AG09319 (cell line): ENCODE results near the gene ADAT2.
A peak's percentile ranks its signal among the peaks of the same experiment; 100 is the strongest.

Experiments used
- DNase-seq: peaks from one replicate; pipeline ENCODE4 v3.0.0-alpha.2; 2010; ENCODE audit warnings: low read depth; ENCODE audit errors: extremely low read depth
- TF ChIP-seq, protein P1 (sequence below): IDR thresholded peaks from 2 replicates; pipeline ENCODE4 v1.5.1; 2011; ENCODE audit warnings: low read depth, mild to moderate bottlenecking, inconsistent platforms, low read length, moderate library complexity

Gene ADAT2

GRCh38 chr6:143450453-143451371 lies at the start of gene ADAT2, which contains the start of gene PEX3:
ADAT2 (minus strand) TSS chr6:143450695; CDS start chr6:143450658, 37 bp downstream.
PEX3 (plus strand) TSS chr6:143450805; CDS start chr6:143451043, 238 bp downstream.
- TF ChIP-seq, protein P1, sequence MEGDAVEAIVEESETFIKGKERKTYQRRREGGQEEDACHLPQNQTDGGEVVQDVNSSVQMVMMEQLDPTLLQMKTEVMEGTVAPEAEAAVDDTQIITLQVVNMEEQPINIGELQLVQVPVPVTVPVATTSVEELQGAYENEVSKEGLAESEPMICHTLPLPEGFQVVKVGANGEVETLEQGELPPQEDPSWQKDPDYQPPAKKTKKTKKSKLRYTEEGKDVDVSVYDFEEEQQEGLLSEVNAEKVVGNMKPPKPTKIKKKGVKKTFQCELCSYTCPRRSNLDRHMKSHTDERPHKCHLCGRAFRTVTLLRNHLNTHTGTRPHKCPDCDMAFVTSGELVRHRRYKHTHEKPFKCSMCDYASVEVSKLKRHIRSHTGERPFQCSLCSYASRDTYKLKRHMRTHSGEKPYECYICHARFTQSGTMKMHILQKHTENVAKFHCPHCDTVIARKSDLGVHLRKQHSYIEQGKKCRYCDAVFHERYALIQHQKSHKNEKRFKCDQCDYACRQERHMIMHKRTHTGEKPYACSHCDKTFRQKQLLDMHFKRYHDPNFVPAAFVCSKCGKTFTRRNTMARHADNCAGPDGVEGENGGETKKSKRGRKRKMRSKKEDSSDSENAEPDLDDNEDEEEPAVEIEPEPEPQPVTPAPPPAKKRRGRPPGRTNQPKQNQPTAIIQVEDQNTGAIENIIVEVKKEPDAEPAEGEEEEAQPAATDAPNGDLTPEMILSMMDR, result no peak
- DNase-seq, result peak; percentile 86

DNA sequence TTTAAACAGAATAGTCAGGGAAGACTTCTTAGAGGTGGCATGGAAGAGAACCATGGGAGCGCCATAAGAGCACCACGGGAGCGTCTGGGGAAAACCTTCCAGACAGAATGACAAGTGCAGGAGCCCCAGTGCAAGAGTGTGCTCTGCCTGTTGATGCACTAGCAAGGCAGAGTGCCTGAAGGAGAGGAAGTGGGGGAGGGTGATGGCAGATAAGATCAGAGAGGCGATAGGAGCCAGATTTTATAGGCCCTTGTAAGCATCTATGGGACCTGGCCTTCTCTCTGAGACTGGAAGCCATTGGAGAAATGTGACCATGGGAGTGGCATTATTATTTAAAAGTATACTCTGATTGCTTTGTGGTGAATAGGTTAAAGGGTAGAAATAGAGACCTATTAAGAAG lies 47.9 kb upstream of the ADAT2 start:
- TF ChIP-seq, protein P1, result no peak
- DNase-seq, result no peak

GRCh38 chr6:143496974-143497373 lies 46.5 kb upstream of the ADAT2 start:
- TF ChIP-seq, protein P1, result no peak
- no peak for DNase-seq

DNA sequence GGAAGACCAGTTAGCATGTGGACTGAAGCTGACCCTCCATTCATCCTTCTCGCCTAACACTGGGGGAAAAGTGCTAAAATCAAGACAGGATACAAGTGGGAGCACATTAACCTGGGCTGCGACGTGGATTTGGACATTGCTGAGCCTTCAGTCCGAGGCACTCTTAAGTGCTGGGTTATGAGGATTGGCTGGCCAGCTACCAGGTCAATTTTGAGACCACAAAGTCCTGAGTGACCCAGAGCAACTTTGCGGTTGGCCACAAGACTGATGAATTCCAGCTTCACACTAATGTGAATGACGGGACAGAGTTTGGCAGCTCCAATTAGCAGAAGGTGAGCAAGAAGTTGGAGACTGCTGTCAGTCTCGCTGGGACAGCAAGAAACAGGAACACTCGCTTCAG lies 40.3 kb upstream of the ADAT2 start:
- TF ChIP-seq, protein P1, result no peak
- DNase-seq, result no peak

DNA sequence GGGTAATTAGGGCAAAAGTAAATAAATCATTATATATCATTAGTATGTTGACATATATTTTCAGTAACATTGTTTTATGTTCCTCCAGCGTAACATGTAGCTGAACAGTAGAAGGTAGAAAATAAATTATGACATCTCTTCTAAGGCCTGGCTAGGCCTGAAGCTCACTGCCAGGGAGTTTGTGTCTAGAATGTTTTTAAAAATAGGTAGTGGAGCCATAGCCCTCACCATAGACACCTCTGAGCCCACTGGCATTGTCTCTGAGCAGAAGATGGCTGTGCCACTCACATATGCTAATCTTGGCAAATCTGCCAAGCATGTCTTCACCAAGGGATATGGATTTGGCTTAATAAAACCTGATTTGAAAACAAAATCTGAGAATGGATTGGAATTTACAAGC lies 39.7 kb upstream of the ADAT2 start:
- DNase-seq, result no peak
- TF ChIP-seq, protein P1, result no peak

GRCh38 chr6:143486752-143487151 lies 36.3 kb upstream of the ADAT2 start:
- no peak for DNase-seq
- TF ChIP-seq, protein P1, result no peak

- TF ChIP-seq, protein P1, result no peak
- DNase-seq, result no peak
These were observed 35.5 kb upstream of the ADAT2 start for GRCh38 chr6:143485967-143486366.
